Activated CD4-positive, alpha-beta memory T cell treated with anti-CD3 and anti-CD28 coated beads for 36 hours (primary cell): ENCODE results near the gene PGRMC2. TPM values are rescaled to one million over a fixed set of nuclear protein-coding genes. Genes with fewer than 3 reads are reported as not detected.
"Not testable (repeated sequence)": the region's sequence is repeated elsewhere in the genome, so short reads cannot be mapped to it uniquely, and the experiment has no call there.

Source experiments
- CTCF ChIA-PET: fragments of 350-600 bp; sonication (Branson Sonifier 250); formaldehyde crosslinking; loops from one replicate; lab custom pipeline; 2021; ENCODE audit warnings: antibody characterized with exemption, inconsistent platforms; lab: Charles Lee
- POLR2A ChIA-PET: fragments of 350-600 bp; sonication (Branson Sonifier 250); formaldehyde crosslinking; loops from one replicate; lab custom pipeline; 2021; ENCODE audit warnings: antibody characterized with exemption; lab: Charles Lee
- DNase-seq: peaks from one replicate; pipeline ENCODE4 v3.0.0-alpha.2; 2020
- H3K27ac Mint-ChIP-seq: one replicate; pipeline ENCODE4 v1.8.0; 2021; ENCODE audit warnings: mixed read lengths
- H3K27me3 Mint-ChIP-seq: one replicate; pipeline ENCODE4 v1.8.0; 2021; ENCODE audit warnings: mixed read lengths
- H3K36me3 Mint-ChIP-seq: one replicate; pipeline ENCODE4 v1.8.0; 2021; ENCODE audit warnings: mixed read lengths
- H3K4me1 Mint-ChIP-seq: one replicate; pipeline ENCODE4 v1.8.0; 2021; ENCODE audit warnings: low read depth, mixed read lengths
- H3K4me3 Mint-ChIP-seq: one replicate; pipeline ENCODE4 v1.8.0; 2021; ENCODE audit warnings: mild to moderate bottlenecking, mixed read lengths
- H3K9me3 Mint-ChIP-seq: one replicate; pipeline ENCODE4 v1.8.0; 2021; ENCODE audit warnings: mixed read lengths
- intact Hi-C: fragments of 100-400 bp; cut with micrococcal nuclease; formaldehyde crosslinking; loops from one replicate; pipeline ENCODE4 v1.15.1; 2023
- total RNA-seq, 2 experiments: library from RNA; stranded (reverse); gene quantifications; one replicate each; pipeline ENCODE4 v1.2.3, GENCODE V29; 2021

PGRMC2 gene
- total RNA-seq, 2 experiments from 2014 or later: 33.7 to 34.2 TPM

DNA sequence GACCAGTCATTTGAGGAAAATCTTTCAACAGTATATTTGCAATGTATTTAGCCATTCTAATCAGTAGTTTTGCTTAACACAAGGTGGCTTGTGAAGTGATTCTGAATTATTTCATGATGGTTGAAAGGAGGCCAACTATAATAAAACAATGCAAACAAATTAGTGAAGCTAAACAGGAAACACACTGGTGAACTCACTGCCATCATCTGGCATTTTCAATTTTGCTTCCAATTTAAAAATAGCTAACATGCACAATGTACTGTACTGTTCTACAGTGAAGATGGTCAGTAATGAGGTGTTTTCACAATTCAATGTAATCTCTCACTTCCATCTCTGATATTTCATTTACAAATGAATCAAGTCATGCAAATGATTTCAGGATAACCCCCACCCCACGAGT is 31.1 kb downstream of the PGRMC2 start:
- H3K27me3 Mint-ChIP-seq: peaks cover 26% of the 10 kb centered on the region
- no peak overlapping the region for H3K27ac Mint-ChIP-seq
- CTCF ChIA-PET: no interaction called here
- no peaks in the 10 kb centered on the region for H3K9me3 Mint-ChIP-seq
- no peaks in the 10 kb centered on the region for H3K36me3 Mint-ChIP-seq
- POLR2A ChIA-PET: no interaction called here
- DNase-seq: no peak
- intact Hi-C loops: no loop called here
- H3K4me3 Mint-ChIP-seq: no peak overlapping the region
- H3K4me1 Mint-ChIP-seq: no peaks in the 10 kb centered on the region

DNA sequence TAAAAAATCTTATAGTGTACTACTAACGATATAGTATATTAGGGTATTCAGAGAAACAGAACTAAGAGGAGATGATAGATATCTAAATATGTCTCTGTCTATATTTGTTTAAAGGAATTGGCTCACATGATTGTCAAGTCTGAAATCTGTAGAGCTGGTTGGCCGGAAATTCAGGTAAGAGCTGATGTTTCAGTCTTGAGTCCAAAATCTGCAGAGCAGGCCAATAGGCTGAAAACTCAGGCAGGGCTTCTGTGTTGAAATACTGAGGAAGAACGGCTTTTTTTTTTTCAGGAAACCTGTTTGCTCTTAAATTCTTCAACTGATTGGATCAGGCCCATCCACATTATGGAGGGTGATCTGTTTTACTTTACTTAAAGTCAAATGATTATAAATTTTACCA is 31.7 kb downstream of the PGRMC2 start:
- intact Hi-C loops: no loop called here
- CTCF ChIA-PET: no interaction called here
- no peak for DNase-seq

DNA sequence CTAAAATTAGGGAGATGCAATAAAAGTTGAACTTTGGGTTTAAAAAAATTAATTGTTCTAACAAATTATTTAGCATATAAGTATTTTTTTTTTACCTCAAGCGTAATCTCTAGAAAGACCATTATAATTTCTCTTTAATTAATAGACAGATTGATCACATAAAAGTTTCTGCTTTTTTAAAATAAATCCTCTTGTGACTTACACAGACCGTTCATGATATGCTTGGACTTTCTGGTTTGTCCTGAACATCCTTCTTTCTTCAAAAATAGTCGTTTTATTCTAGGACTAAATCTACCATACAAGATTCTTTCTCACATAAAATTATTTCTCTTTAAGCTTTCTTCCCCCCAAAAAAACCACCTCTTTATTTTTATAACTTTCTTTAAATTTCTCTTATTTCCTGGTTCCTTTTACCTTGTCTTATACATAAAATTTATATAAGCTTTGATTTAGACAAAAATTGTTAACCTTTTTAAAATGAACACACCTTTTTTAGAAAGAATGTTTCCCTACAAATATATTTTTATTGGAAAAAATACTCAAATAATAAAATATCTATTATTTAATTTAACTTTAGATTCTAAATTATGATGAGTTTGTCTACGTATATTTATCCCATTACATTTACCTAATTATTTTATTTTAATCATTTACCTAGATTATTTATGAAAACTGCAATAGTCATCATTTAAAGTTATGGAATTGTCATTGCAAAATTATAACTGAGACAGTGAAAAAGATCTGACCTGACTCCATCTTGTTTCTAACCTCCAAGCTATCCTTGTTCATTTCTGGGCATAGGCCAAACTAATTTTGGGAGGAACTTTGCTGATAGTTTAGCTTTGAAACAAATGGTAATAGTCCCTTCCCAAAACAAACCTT is 37.6 kb downstream of the PGRMC2 start:
- peaks cover 26% of the 10 kb centered on the region for H3K9me3 Mint-ChIP-seq
- POLR2A ChIA-PET: no interaction called here

More for the DNA sequence above, 31.7 kb downstream of the PGRMC2 start:
- Mint-ChIP-seq H3K4me1 (no peaks in the 10 kb centered on the region), H3K27me3 (peaks cover 26% of the 10 kb centered on the region), H3K27ac (no peak overlapping the region), H3K36me3 (no peaks in the 10 kb centered on the region), H3K9me3 (no peaks in the 10 kb centered on the region), H3K4me3 (no peak overlapping the region)
- POLR2A ChIA-PET: no interaction called here

GRCh38 chr4:128247906-128248305 is 39.7 kb downstream of the PGRMC2 start:
- no peak for DNase-seq
- intact Hi-C loops: no loop called here
- H3K4me3 Mint-ChIP-seq: no peak overlapping the region
- ChIA-PET CTCF (no interaction called here), POLR2A (no interaction called here)
- H3K4me1 Mint-ChIP-seq: no peaks in the 10 kb centered on the region
- H3K27ac Mint-ChIP-seq: no peak overlapping the region
- peaks cover 26% of the 10 kb centered on the region for H3K9me3 Mint-ChIP-seq
- H3K27me3 Mint-ChIP-seq: peaks cover 7% of the 10 kb centered on the region
- H3K36me3 Mint-ChIP-seq: no peaks in the 10 kb centered on the region

More for the DNA sequence above, 37.6 kb downstream of the PGRMC2 start:
- DNase-seq: no peak
- intact Hi-C loops: no loop called here
- Mint-ChIP-seq H3K27ac (no peak overlapping the region), H3K36me3 (no peaks in the 10 kb centered on the region), H3K27me3 (peaks cover 20% of the 10 kb centered on the region), H3K4me1 (no peaks in the 10 kb centered on the region), H3K4me3 (no peak overlapping the region)
- CTCF ChIA-PET: no interaction called here

- H3K36me3 Mint-ChIP-seq, CTCF ChIA-PET: not testable (repeated sequence)
- H3K9me3 Mint-ChIP-seq: peaks cover 25% of the 10 kb centered on the region
Observed at GRCh38 chr4:128245391-128245790, 42.2 kb downstream of the PGRMC2 start.

DNA sequence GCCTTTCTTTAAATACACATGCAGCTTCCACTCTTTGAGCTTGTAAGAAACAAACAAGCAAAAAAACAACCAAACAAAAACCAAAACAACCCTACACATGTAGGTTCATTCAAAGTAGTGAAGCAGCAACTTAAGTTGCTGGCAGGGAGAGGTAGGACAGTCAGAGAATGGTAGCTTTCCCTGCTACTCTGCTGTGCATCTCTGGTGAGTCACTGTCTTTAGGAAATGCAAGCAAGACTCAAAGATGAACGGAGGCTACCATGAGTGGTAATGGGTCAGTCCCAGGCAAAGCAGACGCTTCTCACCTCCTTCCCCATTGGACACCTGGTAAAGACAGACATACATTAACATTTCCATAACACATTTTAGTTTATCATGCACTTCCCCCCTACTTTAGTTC is 43.2 kb downstream of the PGRMC2 start:
- H3K4me3 Mint-ChIP-seq: no peak overlapping the region
- DNase-seq: no peak
- ChIA-PET CTCF (no interaction called here), POLR2A (no interaction called here)
- peaks cover 8% of the 10 kb centered on the region for H3K27me3 Mint-ChIP-seq
- intact Hi-C loops: no loop called here
- no peak overlapping the region for H3K27ac Mint-ChIP-seq
- H3K4me1 Mint-ChIP-seq: no peaks in the 10 kb centered on the region
- H3K36me3 Mint-ChIP-seq: no peaks in the 10 kb centered on the region
- peaks cover 18% of the 10 kb centered on the region for H3K9me3 Mint-ChIP-seq

More at GRCh38 chr4:128245391-128245790, 42.2 kb downstream of the PGRMC2 start:
- POLR2A ChIA-PET, H3K4me3 Mint-ChIP-seq, DNase-seq, H3K27me3 Mint-ChIP-seq, H3K4me1 Mint-ChIP-seq, intact Hi-C loops, H3K27ac Mint-ChIP-seq: not testable (repeated sequence)

DNA sequence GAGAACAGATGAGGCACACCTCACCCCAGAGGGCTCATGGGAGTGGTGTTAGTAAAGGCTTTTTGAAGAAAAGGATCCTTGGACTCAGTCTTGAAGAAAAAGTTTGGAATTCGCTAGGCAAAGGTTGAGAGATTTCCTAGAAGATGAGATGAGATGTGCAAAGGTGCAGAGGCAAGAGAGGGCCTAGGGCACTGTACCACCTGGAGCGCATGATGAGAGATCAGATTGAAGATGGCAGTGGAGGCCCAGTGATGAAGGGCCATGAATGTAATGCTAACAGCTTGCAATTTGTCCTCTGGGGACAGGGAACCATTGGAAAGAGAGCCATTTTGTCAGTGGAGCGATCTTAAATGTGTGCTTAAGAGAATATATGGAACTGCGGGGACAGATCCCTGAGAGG is 45.0 kb downstream of the PGRMC2 start:
- peaks cover 7% of the 10 kb centered on the region for H3K9me3 Mint-ChIP-seq
- H3K27me3 Mint-ChIP-seq: peaks cover 8% of the 10 kb centered on the region
- intact Hi-C loops: no loop called here
- H3K4me1 Mint-ChIP-seq: no peaks in the 10 kb centered on the region
- no peak overlapping the region for H3K27ac Mint-ChIP-seq
- CTCF ChIA-PET: no interaction called here
- no peak overlapping the region for H3K4me3 Mint-ChIP-seq
- H3K36me3 Mint-ChIP-seq: no peaks in the 10 kb centered on the region
- no peak for DNase-seq
- POLR2A ChIA-PET: no interaction called here

DNA sequence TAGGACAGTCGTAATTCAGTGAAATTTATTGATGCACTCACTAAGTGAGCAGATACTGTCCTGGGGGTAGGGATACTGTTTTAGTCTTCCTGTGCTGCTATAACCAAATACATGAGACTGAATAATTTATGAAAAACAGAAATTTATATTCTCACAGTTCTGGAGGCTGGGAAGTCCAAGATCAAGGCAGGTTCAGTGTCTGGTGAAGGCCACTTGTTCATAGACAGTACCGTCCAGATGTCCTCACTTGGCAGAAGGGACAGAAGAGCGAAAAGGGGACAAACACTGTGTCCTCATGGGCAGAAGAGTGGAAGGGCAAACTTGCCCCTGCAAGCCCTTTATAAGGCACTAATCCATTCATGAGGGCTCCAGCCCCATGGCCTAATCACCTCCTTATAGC is 45.6 kb downstream of the PGRMC2 start:
- Mint-ChIP-seq H3K27me3 (peaks cover 8% of the 10 kb centered on the region), H3K4me3 (no peak overlapping the region), H3K9me3 (peaks cover 2% of the 10 kb centered on the region), H3K4me1 (no peaks in the 10 kb centered on the region), H3K36me3 (no peaks in the 10 kb centered on the region), H3K27ac (no peak overlapping the region)
- no peak for DNase-seq
- ChIA-PET CTCF (interaction anchor here (1.2 kb wide), 1 partner anchor 10 kb away, joined by 3 read pairs; no protein-coding TSS in a partner anchor), POLR2A (no interaction called here)
- intact Hi-C loops: no loop called here

- Mint-ChIP-seq H3K27ac (no peak overlapping the region), H3K9me3 (no peaks in the 10 kb centered on the region), H3K4me1 (no peaks in the 10 kb centered on the region), H3K4me3 (no peak overlapping the region), H3K27me3 (peaks cover 8% of the 10 kb centered on the region), H3K36me3 (no peaks in the 10 kb centered on the region)
- DNase-seq: no peak
- POLR2A ChIA-PET: no interaction called here
- intact Hi-C loops: no loop called here
- CTCF ChIA-PET: interaction anchor here (1.2 kb wide), 1 partner anchor 10 kb away, joined by 3 read pairs; no protein-coding TSS in a partner anchor
Observed at GRCh38 chr4:128241425-128241913, 46.1 kb downstream of the PGRMC2 start.

DNA sequence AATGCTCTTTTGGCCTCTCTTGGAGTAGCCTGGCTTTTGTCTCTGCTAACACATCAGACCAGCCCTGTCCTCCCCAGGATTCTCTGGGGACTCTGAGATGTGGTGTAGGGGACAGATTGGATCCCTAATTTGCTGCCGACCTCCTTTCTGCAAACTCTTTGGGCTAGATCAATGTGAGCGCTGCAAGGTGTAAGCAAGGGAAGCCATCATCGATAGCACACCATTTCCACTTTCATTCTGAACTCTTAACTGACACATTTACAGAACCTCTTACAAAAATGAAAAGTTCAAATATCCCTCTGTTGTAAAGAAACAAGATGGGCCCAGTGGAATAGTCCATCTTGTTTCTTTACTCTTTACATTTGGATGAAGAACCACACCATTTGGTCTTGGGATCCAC is 46.6 kb downstream of the PGRMC2 start:
- Mint-ChIP-seq H3K27ac (no peak overlapping the region), H3K4me1 (no peaks in the 10 kb centered on the region), H3K9me3 (no peaks in the 10 kb centered on the region), H3K27me3 (peaks cover 8% of the 10 kb centered on the region), H3K36me3 (no peaks in the 10 kb centered on the region), H3K4me3 (no peak overlapping the region)
- CTCF ChIA-PET: interaction anchor here (1.1 to 1.2 kb wide), 2 partner anchors 9 to 48 kb away, joined by 3 read pairs; no protein-coding TSS in a partner anchor
- POLR2A ChIA-PET: no interaction called here
- no peak for DNase-seq
- intact Hi-C loops: no loop called here

- CTCF ChIA-PET: no interaction called here
- POLR2A ChIA-PET: no interaction called here
- Mint-ChIP-seq H3K27me3 (no peaks in the 10 kb centered on the region), H3K36me3 (no peaks in the 10 kb centered on the region), H3K4me1 (no peaks in the 10 kb centered on the region), H3K27ac (no peak overlapping the region), H3K4me3 (no peak overlapping the region), H3K9me3 (no peaks in the 10 kb centered on the region)
- intact Hi-C loops: no loop called here
- DNase-seq: no peak
Observed at GRCh38 chr4:128234836-128235235, 52.8 kb downstream of the PGRMC2 start.

DNA sequence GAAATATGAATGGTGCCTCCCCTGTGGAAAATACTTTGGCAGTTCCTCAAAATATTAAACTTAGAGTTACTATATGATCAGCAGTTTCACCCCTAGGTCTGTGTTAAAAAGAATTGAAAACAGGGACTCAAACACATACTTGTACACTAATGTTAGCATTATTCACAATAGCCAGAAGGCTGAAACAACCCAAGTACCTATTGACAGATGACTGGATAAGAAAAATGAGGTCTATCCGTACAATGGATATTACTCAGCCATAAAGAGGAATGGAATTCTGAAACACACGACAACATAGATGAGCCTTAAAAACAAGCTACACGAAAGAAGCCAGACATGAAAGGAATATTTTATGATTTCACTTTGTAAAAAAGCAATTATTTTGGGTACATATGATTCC is 54.9 kb downstream of the PGRMC2 start:
- POLR2A ChIA-PET: no interaction called here
- no peaks in the 10 kb centered on the region for H3K27me3 Mint-ChIP-seq
- no peak for DNase-seq
- no peaks in the 10 kb centered on the region for H3K36me3 Mint-ChIP-seq
- CTCF ChIA-PET: no interaction called here
- no peaks in the 10 kb centered on the region for H3K9me3 Mint-ChIP-seq
- H3K4me3 Mint-ChIP-seq: no peak overlapping the region
- intact Hi-C loops: no loop called here
- H3K27ac Mint-ChIP-seq: no peak overlapping the region
- H3K4me1 Mint-ChIP-seq: no peaks in the 10 kb centered on the region
